Mucosa of stomach (tissue), 1 donor: ENCODE measurements around the gene ITPRIPL1.
A peak's percentile ranks its signal among the peaks of the same experiment; 100 is the strongest.

Source experiments
- H3K27me3 ChIP-seq: one replicate; pipeline ENCODE4 v1.7.0; 2013; ENCODE audit warnings: mild to moderate bottlenecking, low read length; ENCODE audit not compliant: control insufficient read depth, insufficient read depth
- H3K36me3 ChIP-seq: one replicate; pipeline ENCODE4 v1.7.0; 2013; ENCODE audit warnings: low read length; ENCODE audit not compliant: control insufficient read depth, insufficient read depth
- H3K4me1 ChIP-seq: one replicate; pipeline ENCODE4 v1.7.0; 2013; ENCODE audit warnings: mild to moderate bottlenecking, low read length; ENCODE audit not compliant: control insufficient read depth, insufficient read depth
- H3K4me3 ChIP-seq: one replicate; pipeline ENCODE4 v1.7.0; 2013; ENCODE audit warnings: low read length
- H3K9ac ChIP-seq: one replicate; pipeline ENCODE4 v1.7.0; 2013; ENCODE audit warnings: mild to moderate bottlenecking, low read length, moderate library complexity
- H3K9me3 ChIP-seq: one replicate; pipeline ENCODE4 v1.7.0; 2013; ENCODE audit warnings: mild to moderate bottlenecking, low read length, moderate library complexity; ENCODE audit not compliant: control insufficient read depth
- donor health status: Pancreatic carcinoma.

The ITPRIPL1 gene

GRCh38 chr2:96326564-96326963, 1.4 kb downstream of the ITPRIPL1 start:
- Histone ChIP-seq H3K27me3 (peaks cover 42% of the 10 kb centered on the region), H3K9me3 (no peaks in the 10 kb centered on the region), H3K4me3 (no peak overlapping the region), H3K36me3 (no peaks in the 10 kb centered on the region), H3K4me1 (peaks cover 10% of the 10 kb centered on the region), H3K9ac (no peak overlapping the region)

GRCh38 chr2:96326990-96327820, 2.1 kb downstream of the ITPRIPL1 start:
- Histone ChIP-seq H3K36me3 (no peaks in the 10 kb centered on the region), H3K9me3 (no peaks in the 10 kb centered on the region), H3K4me3 (no peak overlapping the region), H3K4me1 (peaks cover 5% of the 10 kb centered on the region), H3K27me3 (peaks cover 36% of the 10 kb centered on the region), H3K9ac (no peak overlapping the region)

- H3K9ac ChIP-seq = no peak overlapping the region
- no peaks in the 10 kb centered on the region for H3K36me3 ChIP-seq
- H3K4me1 ChIP-seq = peaks cover 5% of the 10 kb centered on the region
- no peak overlapping the region for H3K4me3 ChIP-seq
- no peaks in the 10 kb centered on the region for H3K9me3 ChIP-seq
- H3K27me3 ChIP-seq = peaks cover 18% of the 10 kb centered on the region
Measured at GRCh38 chr2:96329456-96329855, 4.3 kb downstream of the ITPRIPL1 start.

GRCh38 chr2:96329874-96330273, 4.8 kb downstream of the ITPRIPL1 start:
- H3K36me3 ChIP-seq = no peaks in the 10 kb centered on the region
- no peaks in the 10 kb centered on the region for H3K9me3 ChIP-seq
- H3K4me1 ChIP-seq = peaks cover 5% of the 10 kb centered on the region
- peaks cover 14% of the 10 kb centered on the region for H3K27me3 ChIP-seq
- no peak overlapping the region for H3K9ac ChIP-seq
- no peak overlapping the region for H3K4me3 ChIP-seq

- H3K9me3 ChIP-seq = no peaks in the 10 kb centered on the region
- H3K4me3 ChIP-seq = no peak overlapping the region
- H3K36me3 ChIP-seq = no peaks in the 10 kb centered on the region
- peaks cover 9% of the 10 kb centered on the region for H3K27me3 ChIP-seq
- H3K4me1 ChIP-seq = peaks cover 3% of the 10 kb centered on the region
- H3K9ac ChIP-seq = no peak overlapping the region
Measured at GRCh38 chr2:96330407-96330806, 5.3 kb downstream of the ITPRIPL1 start.

- H3K4me1 ChIP-seq = peaks cover 10% of the 10 kb centered on the region
- no peak overlapping the region for H3K9ac ChIP-seq
- no peak overlapping the region for H3K4me3 ChIP-seq
- H3K27me3 ChIP-seq = no peaks in the 10 kb centered on the region
- no peaks in the 10 kb centered on the region for H3K9me3 ChIP-seq
- H3K36me3 ChIP-seq = no peaks in the 10 kb centered on the region
Measured at GRCh38 chr2:96333708-96334107, 8.6 kb downstream of the ITPRIPL1 start.

GRCh38 chr2:96336104-96336775, 11.1 kb downstream of the ITPRIPL1 start:
- no peaks in the 10 kb centered on the region for H3K36me3 ChIP-seq
- H3K4me3 ChIP-seq = peak overlapping the region; percentile 53
- no peaks in the 10 kb centered on the region for H3K9me3 ChIP-seq
- H3K27me3 ChIP-seq = no peaks in the 10 kb centered on the region
- H3K4me1 ChIP-seq = peaks cover 10% of the 10 kb centered on the region
- H3K9ac ChIP-seq = peak overlapping the region; percentile 98

- Histone ChIP-seq H3K27me3 (no peaks in the 10 kb centered on the region), H3K4me3 (no peak overlapping the region), H3K36me3 (no peaks in the 10 kb centered on the region), H3K9me3 (no peaks in the 10 kb centered on the region), H3K4me1 (peaks cover 10% of the 10 kb centered on the region), H3K9ac (no peak overlapping the region)
Measured at GRCh38 chr2:96336873-96337272, 11.8 kb downstream of the ITPRIPL1 start.

- Histone ChIP-seq H3K27me3 (no peaks in the 10 kb centered on the region), H3K36me3 (no peaks in the 10 kb centered on the region), H3K9me3 (no peaks in the 10 kb centered on the region), H3K4me1 (peaks cover 10% of the 10 kb centered on the region), H3K9ac (no peak overlapping the region), H3K4me3 (no peak overlapping the region)
Measured at GRCh38 chr2:96340493-96341414, 15.6 kb downstream of the ITPRIPL1 start.

GRCh38 chr2:96341641-96342040, 16.5 kb downstream of the ITPRIPL1 start:
- H3K4me3 ChIP-seq = no peak overlapping the region
- no peaks in the 10 kb centered on the region for H3K9me3 ChIP-seq
- no peaks in the 10 kb centered on the region for H3K36me3 ChIP-seq
- H3K27me3 ChIP-seq = no peaks in the 10 kb centered on the region
- H3K9ac ChIP-seq = no peak overlapping the region
- H3K4me1 ChIP-seq = peaks cover 3% of the 10 kb centered on the region

GRCh38 chr2:96342085-96342484, 17.0 kb downstream of the ITPRIPL1 start:
- H3K9me3 ChIP-seq = no peaks in the 10 kb centered on the region
- H3K36me3 ChIP-seq = no peaks in the 10 kb centered on the region
- no peaks in the 10 kb centered on the region for H3K27me3 ChIP-seq
- no peak overlapping the region for H3K4me3 ChIP-seq
- no peaks in the 10 kb centered on the region for H3K4me1 ChIP-seq
- H3K9ac ChIP-seq = no peak overlapping the region

- Histone ChIP-seq H3K9ac (no peak overlapping the region), H3K36me3 (no peaks in the 10 kb centered on the region), H3K4me3 (no peak overlapping the region), H3K9me3 (no peaks in the 10 kb centered on the region), H3K4me1 (no peaks in the 10 kb centered on the region), H3K27me3 (no peaks in the 10 kb centered on the region)
Measured at GRCh38 chr2:96344011-96344410, 18.9 kb downstream of the ITPRIPL1 start.
